Left lung (tissue), 10 donors: ENCODE results near the gene GALNT5. TPM values are rescaled to one million over a fixed set of nuclear protein-coding genes. Genes with fewer than 3 reads are reported as not detected.

ENCODE experiments used
- ATAC-seq: fragments of 200-7000 bp; cut with Tn5 transposase; one replicate; pipeline ENCODE4 v1.9.1; 2020; ENCODE audit warnings: moderate library complexity
- DNase-seq, 4 donors: peaks; one replicate each; pipeline ENCODE4 v3.0.0-alpha.2; 2013 to 2020
- H3K27ac ChIP-seq, 2 donors: fragments of 200-600 bp; sonication (generic) in 1 of 2; one replicate each; pipeline versions ENCODE4 v1.5.0 to v1.8.0; 2020 to 2021
- H3K27me3 ChIP-seq, 2 donors: fragments of 200-600 bp; sonication (generic) in 1 of 2; one replicate each; pipeline versions ENCODE4 v1.5.0 to v1.8.0; 2020 to 2021
- H3K36me3 ChIP-seq, 2 donors: fragments of 200-600 bp; sonication (generic) in 1 of 2; one replicate each; pipeline versions ENCODE4 v1.5.0 to v1.8.0; 2020 to 2021
- H3K4me1 ChIP-seq, 2 donors: fragments of 200-600 bp; one replicate each; pipeline ENCODE4 v1.8.0; 2021
- H3K4me3 ChIP-seq, 2 donors: fragments of 200-600 bp; sonication (generic) in 1 of 2; one replicate each; pipeline versions ENCODE4 v1.5.0 to v1.8.0; 2020 to 2021; ENCODE audit warnings: mild to moderate bottlenecking in 1 of 2
- H3K9me3 ChIP-seq, 2 donors: fragments of 200-600 bp; sonication (generic) in 1 of 2; one replicate each; pipeline versions ENCODE4 v1.5.0 to v1.8.0; 2020 to 2021
- CTCF ChIP-seq, 2 donors: fragments of 200-600 bp; sonication (generic) in 1 of 2; IDR thresholded peaks; one replicate each; pipeline versions ENCODE4 v1.5.0 to v1.8.0; 2021; ENCODE audit warnings: antibody characterized with exemption in 2 of 2
- intact Hi-C, 2 donors: fragments of 100-400 bp; cut with DNase I; formaldehyde crosslinking; loops; one replicate each; pipeline versions ENCODE4 v1.11.2 to v1.14.2; 2022
- polyA plus RNA-seq, 6 donors: library from polyadenylated mRNA; unstranded; fragments of 120-200 nt; gene quantifications; one replicate each; pipeline ENCODE4 v1.2.1, GENCODE V29; 2013; ENCODE audit not compliant: insufficient read length in 6 of 6
- total RNA-seq, 2 donors: library from RNA; stranded (reverse); fragmentation: NEBNext Ultra II Directional; extraction: Animal tissue kit (Norgen Biotek cat#: 25700); gene quantifications; one replicate each; pipeline ENCODE4 v1.2.1, GENCODE V29; 2021
- donor health status: DM: no; HTN: yes; CAD: no.
- donor health status: DM: no; HTN: no; CAD: no.

Gene GALNT5
- total and polyA plus RNA-seq, 8 donors = 6.1 to 59.4 (median 7.1) TPM

- Histone ChIP-seq H3K4me3 (no peak overlapping the region), H3K27me3 (no peaks in the 10 kb centered on the region), H3K27ac (no peak overlapping the region), H3K4me1 (no peaks in the 10 kb centered on the region), H3K9me3 (no peaks in the 10 kb centered on the region), H3K36me3 (no peaks in the 10 kb centered on the region)
- ATAC-seq (no peak), DNase-seq (no peak)
- intact Hi-C loops = no loop called here
- no peak for TF ChIP-seq CTCF (IDR thresholded peaks at IDR 0.05)
Observed at GRCh38 chr2:157228946-157229345, 28.6 kb upstream of the GALNT5 start.

DNA sequence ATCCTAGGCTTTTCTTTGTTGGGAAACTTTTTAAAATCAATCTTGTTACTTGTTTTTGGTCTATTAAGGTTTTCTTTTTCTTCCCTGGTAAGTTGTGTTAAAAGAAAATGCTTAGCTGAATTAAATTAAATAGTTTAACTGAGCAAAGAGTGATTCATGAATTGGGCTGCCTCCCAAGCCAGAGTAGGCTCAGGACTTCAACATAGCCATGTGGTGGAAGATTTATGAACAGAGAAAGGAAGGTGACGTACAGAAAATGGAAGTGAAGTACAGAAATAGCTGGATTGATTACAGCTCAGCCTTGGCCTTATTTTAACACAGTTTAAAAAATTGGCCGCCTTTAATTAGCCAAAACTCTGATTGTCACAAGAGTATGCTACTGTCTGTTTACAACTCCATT, 27.9 kb upstream of the GALNT5 start:
- H3K36me3 ChIP-seq = no peaks in the 10 kb centered on the region
- no peak for TF ChIP-seq CTCF (IDR thresholded peaks at IDR 0.05)
- DNase-seq (no peak), ATAC-seq (peak; percentile 27)
- no peaks in the 10 kb centered on the region for H3K27me3 ChIP-seq
- no peaks in the 10 kb centered on the region for H3K4me1 ChIP-seq
- intact Hi-C loops = no loop called here
- H3K4me3 ChIP-seq = no peak overlapping the region
- no peak overlapping the region for H3K27ac ChIP-seq
- no peaks in the 10 kb centered on the region for H3K9me3 ChIP-seq

GRCh38 chr2:157231476-157231875, 26.0 kb upstream of the GALNT5 start:
- no peaks in the 10 kb centered on the region for H3K4me1 ChIP-seq
- H3K27ac ChIP-seq = no peak overlapping the region
- no peaks in the 10 kb centered on the region for H3K9me3 ChIP-seq
- intact Hi-C loops = no loop called here
- no peaks in the 10 kb centered on the region for H3K36me3 ChIP-seq
- DNase-seq (no peak), ATAC-seq (no peak)
- no peak for TF ChIP-seq CTCF (IDR thresholded peaks at IDR 0.05)
- H3K27me3 ChIP-seq = no peaks in the 10 kb centered on the region
- H3K4me3 ChIP-seq = no peak overlapping the region

DNA sequence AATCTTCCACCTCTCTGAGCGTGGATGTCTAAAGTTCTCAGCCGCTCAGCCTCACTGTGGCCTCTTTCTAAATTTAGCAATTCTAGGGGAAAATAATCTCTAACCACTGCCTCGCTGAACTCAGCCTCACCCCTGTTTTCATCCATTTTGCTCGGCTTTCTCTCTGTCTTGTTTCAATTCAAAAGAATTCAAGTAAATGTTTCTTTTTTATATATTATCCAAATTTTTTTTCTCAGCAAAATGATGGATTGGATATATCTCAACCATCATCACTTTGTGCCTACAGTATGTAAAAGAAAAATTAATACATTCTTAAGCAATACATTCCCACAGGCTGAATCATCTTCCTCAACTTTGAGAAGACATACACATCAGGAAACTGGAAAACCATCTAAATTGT, 24.0 kb upstream of the GALNT5 start:
- Histone ChIP-seq H3K4me1 (no peaks in the 10 kb centered on the region), H3K36me3 (no peaks in the 10 kb centered on the region), H3K27ac (no peak overlapping the region), H3K4me3 (no peak overlapping the region), H3K27me3 (no peaks in the 10 kb centered on the region), H3K9me3 (no peaks in the 10 kb centered on the region)
- DNase-seq (no peak), ATAC-seq (no peak)
- no peak for TF ChIP-seq CTCF (IDR thresholded peaks at IDR 0.05)
- intact Hi-C loops = no loop called here

DNA sequence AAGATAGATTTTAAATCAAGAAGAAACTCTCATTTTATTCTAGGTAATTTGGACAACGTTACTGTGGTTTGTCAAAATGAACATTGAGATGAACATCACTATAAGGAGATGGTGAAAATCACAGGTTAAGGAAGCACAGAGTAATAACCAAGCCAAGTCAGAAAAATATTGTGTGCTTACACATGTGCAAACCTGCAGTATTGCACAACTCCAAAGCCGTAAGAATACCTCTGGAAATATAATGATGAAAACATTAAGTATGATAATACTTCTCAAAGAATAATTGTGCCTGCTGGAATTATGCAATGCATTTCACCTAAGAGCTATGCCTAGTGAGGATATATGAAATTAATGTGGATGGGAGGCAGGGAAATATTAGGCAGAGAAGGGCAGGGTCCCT, 21.1 kb upstream of the GALNT5 start:
- Histone ChIP-seq H3K27ac (no peak overlapping the region), H3K36me3 (no peaks in the 10 kb centered on the region), H3K9me3 (no peaks in the 10 kb centered on the region), H3K4me1 (no peaks in the 10 kb centered on the region), H3K27me3 (no peaks in the 10 kb centered on the region), H3K4me3 (no peak overlapping the region)
- no peak for TF ChIP-seq CTCF (IDR thresholded peaks at IDR 0.05)
- ATAC-seq (no peak), DNase-seq (no peak)
- intact Hi-C loops = no loop called here
